ENCODE measurements around the gene LMF2.

GRCh38 chr22:50553310-50553709 is 45.8 kb upstream of the LMF2 start:
- TF ChIP-seq POLR2AphosphoS5 (IDR thresholded peaks at IDR 0.05; ENCODE audit: low read depth, low read length) (no peak), CTCF (IDR thresholded peaks at IDR 0.05) (no peak), SIN3A (IDR thresholded peaks at IDR 0.05; ENCODE audit: borderline replicate concordance, insufficient read depth, low read depth, low read length) (no peak), REST (IDR thresholded peaks at IDR 0.05; ENCODE audit: insufficient read depth in 1 of 2, low read depth in 2 of 2, low read length in 1 of 2) (no peak)
